HG02943 (cell line): ENCODE results near the gene TLR9.
A peak's percentile ranks its signal among the peaks of the same experiment; 100 is the strongest.

Experiments used
- ATAC-seq: cut with Tn5 transposase; IDR thresholded peaks from one replicate; pipeline ENCODE4 v1.9.1; 2021; ENCODE audit warnings: mild to moderate bottlenecking, low read depth, moderate library complexity; ENCODE audit not compliant: unreplicated experiment

TLR9 gene

DNA sequence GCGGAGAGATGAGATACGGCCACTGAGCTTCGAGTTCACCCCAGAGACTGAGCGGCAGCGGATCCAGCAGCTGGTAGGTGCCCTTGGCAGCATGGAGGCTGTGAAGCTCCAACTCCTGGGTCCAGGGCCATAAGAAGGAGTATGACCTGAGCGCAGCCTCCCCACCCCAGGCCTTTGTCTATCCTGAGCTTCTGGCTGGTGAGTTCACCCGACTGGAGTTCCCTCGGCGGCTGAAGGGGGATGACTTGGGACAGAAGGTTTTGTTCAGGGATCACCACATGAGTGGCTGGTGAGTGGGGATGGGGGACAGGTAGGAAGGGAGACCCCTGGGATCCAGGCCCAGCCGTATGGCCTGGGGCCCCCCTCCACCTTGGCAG lies 22.7 kb upstream of the TLR9 start:
- ATAC-seq = no peak

GRCh38 chr3:52247409-52248164 lies 22.1 kb upstream of the TLR9 start:
- no peak for ATAC-seq

DNA sequence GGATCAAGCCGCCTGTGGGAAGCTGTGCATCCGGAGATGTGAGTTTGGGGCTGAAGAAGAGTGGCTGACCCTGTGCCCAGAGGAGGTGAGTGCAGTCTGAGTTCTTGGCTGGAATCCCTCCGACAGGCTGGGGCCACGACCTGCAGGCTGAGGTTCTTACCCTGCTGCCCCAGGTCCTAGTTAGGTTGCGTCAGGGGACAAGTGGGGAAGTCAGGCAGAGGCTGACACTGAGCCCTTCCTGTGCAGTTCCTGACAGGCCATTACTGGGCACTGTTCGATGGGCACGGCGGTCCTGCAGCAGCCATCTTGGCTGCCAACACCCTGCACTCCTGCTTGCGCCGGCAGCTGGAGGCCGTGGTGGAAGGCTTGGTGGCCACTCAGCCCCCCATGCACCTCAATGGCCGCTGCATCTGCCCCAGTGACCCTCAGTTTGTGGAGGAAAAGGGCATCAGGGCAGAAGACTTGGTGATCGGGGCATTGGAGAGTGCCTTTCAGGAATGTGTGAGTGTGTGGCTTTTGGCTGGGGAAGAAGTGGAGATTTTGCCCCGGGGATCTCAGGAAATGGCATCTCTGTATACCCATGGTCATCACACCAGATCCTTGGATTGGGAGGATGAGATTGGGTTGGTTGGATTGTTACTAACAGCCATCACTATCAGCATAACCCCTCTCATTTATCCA lies 21.4 kb upstream of the TLR9 start:
- ATAC-seq = no peak

DNA sequence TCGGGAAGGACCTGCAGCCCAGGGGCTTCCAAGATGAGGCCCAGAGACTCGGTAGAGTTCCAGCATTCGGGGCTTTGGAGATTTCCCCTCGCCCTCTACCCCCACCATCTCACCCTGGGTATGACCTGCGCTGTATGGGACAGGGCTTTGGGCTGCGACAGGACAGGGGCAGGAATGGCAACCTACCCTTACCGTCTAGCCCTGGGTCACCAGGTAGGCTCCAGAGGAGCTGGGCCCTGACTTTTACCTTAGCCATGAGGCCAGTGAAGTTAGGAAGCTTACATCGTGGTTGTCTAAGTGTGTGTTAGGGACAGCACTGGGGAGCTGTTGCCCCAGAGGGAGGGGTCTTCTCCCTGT lies 20.8 kb upstream of the TLR9 start:
- ATAC-seq = no peak

DNA sequence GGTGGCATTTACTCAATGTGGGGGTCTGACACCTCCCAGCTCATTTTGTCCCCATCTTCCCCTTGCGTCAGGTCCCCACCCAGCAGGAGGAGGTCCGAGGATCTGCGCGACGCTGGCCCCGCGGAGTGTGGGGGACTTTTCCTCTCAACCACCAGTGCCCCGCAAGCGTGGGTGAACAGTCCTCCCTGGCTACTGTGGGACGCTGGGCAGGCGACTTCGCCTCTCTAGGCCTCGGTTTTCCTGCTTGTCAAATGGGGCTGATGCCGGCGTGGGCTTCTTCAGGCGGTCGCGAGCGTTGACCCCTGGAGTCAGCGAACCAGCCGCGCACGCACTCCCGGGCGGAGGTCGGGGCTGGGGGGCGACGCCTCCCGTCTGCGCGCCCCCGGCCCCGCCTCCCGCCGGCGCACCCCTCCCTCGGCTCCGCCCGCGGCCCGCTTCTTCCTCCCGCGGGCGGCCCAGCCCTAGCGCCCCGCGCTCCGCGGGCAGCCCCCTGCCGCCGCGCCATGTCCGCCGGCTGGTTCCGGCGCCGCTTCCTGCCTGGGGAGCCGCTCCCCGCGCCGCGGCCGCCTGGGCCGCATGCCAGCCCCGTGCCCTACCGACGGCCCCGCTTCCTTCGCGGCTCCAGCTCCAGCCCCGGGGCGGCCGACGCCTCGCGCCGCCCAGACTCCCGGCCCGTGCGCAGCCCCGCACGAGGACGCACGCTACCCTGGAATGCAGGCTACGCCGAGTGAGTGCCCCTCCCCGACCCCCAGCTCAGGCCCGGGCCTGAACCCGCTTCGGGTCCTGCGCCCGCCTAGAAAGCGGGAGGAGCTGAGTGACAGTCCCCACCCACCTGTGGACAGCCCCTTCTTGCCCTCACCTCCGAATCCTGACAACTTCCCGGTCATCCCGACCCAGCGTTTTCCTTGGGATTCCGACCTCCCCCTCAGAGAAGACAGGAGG lies 20.1 kb upstream of the TLR9 start, which contains the start of gene PPM1M:
Gene PPM1M (plus strand): TSS at position 438 of the 942 bp plus-strand sequence. CDS start 66 bp downstream, at position 504.
- no peak for ATAC-seq

DNA sequence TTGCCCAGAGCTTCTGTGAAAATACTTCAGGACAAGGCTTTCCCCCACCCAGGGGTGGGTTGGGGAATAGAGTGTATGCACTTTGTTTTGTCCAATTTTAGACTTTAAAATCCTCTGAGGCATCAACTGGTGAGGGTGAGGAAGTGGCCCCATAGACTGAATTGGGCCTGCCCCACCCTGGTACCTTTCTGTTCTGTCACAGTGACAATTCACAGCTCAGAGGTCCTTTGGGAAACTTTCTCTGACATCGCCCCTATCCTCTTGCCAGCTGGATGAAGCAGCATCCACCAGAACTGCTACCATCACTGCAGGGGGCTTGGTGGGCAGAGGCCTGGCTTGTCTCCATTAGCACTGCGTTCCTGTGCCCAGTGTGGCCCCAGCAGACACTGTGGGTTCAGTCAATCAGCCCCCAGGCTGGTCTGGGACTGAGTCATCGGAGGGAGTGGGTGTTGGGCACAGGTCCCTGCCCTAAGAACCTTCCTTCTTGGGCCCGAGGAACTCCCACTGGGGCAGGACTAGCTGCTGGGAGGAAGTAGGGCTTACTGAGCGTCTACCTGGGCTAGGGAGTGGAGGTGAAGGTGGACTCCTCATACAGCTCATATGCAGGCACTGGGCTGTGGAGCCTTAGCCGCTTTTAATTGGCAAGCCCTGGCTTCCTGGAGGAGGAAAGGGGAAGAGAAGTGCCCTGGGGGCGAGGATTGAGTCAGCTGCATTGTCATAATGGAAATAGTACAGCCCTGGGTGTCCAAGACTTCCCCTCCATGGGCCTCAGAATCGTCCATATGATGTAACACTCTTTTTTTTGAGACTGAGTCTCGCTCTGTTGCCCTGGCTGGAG lies 18.6 kb upstream of the TLR9 start:
- ATAC-seq = no peak

DNA sequence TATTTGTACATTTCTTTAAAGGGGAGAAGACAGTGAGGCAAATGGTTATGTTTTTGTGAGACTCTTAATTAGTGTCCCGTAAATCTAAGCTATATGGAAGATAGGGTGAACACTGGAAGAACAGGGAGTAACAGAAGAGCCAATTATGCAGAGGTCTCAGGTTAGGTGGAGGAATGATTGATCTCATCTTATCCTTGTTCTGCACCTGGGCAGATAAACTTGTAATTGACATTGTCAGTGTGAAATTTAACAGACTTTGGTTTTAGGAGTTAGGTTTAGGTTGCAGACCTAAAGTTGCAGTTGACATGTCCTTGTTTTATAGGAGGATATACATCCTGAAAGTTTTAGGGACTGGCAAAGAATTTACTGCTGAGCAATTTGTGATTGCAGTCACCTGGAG lies 16.6 kb upstream of the TLR9 start:
- ATAC-seq = no peak

DNA sequence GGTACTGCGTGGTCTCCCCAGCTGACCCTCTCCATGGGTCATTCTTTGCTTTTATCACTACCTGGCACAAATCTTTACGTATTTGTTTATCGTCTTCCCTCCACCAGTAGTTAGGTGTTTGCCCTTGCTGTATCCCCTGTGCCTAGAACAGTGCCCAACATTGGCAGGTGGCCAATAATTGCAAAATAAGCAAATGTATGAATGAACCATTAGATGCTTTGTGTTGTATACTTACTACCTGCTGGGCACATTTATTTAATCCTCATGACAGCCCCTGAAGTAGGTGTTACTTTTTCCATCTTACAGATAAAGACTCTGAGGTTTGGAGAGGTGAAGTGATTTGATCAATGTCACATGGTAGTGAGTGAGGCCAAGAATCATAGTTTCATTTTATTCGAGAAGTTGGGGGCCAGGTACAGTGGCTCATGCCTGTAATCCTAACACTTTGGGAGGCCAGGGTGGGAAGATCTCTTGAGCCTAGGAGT lies 15.5 kb upstream of the TLR9 start:
- no peak for ATAC-seq

DNA sequence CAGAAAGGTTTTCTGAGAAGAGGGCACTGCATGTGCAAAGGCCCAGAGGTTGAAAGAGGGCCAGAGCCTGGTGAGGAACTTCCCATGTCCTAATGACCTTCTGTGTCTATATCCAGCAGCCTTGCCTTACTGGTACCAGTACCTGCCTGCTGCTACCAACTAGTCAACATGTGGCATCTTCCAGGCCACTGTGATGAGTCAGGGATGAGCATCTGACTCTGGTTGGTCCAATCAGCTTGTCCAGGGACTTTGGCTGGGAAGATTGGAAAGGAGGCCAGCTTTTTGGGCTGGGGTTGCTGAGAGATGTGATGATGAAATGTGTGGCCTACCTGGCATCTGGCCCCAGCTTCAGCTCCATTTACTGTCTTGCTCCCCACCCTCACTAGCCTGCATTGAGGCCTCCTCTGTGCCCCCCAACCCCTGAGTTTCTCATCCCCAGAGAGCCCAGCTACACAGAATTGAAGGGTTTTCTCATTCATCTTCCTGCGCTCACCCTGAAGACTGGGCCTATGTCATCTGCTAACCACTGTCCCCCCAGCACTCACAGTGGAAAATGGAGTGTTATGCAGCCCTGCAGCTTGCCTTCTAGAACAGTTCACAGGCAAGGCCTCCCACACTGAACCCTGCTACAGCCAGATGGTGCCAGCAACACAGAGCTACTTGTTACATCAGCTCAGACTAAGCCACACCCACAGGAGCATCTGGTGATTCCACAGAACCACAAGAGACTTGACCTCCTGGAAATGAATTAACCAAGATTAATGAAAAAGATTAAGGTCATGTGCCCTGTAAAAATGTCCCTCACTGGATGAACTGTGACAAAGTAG lies 14.8 kb upstream of the TLR9 start:
- no peak for ATAC-seq

DNA sequence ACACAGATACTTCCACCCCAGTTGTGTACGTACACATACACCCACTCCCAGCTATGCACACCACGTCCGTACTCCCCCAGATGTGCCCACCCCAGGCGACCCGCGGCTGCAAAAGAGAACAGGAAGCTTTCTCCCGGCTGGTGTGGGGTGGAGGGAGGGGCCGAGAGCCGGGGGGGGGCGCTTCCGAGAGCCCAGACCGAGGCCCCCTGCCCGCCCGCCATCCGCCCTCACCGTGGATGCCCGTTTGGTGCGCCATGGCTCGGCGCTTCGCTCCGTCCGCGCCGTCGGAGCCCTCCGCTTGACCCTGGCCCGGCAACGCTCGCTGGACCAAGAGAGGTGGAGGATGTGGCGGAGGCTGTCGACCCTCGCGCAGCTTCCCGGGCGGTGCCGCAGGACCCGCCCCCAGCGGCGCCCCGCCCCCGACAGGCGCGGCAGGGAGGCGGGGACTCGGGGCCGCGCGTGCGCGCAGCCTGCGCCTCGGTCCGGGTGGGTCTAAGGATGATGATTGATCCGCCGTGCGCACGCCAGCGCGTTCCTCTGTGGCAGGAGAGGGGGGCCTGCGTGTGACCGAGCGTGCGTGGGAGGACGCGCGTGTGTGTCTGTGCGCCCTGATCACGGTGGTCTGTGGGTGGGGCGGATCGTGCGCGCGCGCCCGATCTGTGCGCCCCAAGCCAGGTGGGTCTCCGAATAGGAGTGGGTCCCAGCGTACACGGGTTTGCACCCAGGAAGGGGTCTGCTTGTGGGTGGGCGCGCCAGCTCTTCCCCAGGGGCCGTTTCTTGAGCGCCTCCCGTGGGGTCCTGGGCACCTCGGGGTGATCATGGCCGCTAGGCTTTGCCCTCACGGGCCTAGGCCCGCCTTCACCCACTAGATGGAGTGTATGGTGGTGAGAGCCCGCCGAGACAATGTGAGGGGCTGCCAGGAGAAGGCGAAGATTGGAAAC lies 13.6 kb upstream of the TLR9 start, which contains the start of gene TWF2:
Gene TWF2 (minus strand): TSS at position 398 of the 941 bp plus-strand sequence. CDS start 142 bp downstream, at position 256.
- ATAC-seq = peak; percentile 67

GRCh38 chr3:52238193-52238760 lies 12.8 kb upstream of the TLR9 start:
- ATAC-seq = no peak

DNA sequence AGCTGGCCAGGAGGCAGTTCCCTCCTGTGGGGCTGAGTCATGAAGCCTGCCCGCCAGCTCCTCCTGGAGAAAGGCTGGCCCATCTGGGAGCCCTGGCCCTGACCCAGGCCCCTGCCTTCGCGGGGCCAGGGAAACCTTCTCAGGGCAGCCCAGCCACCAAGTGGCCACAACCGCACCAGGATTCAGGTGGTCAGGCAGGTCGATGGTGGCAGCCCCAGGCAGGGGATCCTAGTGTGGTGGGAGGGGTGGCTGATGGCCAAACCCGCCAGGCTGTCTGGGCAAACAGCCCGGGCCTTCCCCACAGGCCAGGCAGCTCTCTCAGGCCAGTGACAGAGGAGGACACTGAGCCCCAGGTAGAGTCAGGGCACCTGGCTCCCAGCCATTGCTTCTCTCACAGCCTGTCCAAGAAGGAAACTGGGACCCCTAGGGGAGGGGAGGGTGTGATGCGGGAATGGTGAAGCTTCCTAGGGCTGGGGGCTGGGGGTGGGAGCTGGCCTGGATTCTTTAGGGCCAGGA lies 12.3 kb upstream of the TLR9 start:
- no peak for ATAC-seq

GRCh38 chr3:52237006-52237656 lies 11.7 kb upstream of the TLR9 start:
- no peak for ATAC-seq

- ATAC-seq = no peak
Observed at GRCh38 chr3:52236424-52236886, 11.0 kb upstream of the TLR9 start.

- no peak for ATAC-seq
Observed at GRCh38 chr3:52234516-52235447, 9.3 kb upstream of the TLR9 start.

DNA sequence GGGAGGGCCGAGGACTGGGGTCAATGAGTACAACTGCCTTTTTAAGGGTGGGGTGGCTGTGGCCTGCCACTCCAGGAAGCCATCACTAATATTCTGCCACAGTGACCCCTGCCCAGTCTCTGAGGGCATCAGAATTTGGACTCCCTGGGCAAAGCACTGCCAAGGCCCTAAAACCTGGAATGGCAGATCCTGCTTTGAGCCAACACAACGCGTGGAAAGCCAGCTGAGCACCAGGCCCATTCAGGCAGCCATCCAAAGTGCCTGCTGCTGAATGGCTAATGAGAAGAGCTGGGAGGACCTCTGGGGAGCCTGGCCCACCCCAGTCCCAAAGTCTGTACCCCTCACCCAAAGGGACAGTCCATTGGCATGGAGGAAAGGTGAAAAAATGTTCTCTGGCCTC lies 8.5 kb upstream of the TLR9 start:
- no peak for ATAC-seq
